ENCODE measurements around the gene ESRRG.

ESRRG gene

DNA sequence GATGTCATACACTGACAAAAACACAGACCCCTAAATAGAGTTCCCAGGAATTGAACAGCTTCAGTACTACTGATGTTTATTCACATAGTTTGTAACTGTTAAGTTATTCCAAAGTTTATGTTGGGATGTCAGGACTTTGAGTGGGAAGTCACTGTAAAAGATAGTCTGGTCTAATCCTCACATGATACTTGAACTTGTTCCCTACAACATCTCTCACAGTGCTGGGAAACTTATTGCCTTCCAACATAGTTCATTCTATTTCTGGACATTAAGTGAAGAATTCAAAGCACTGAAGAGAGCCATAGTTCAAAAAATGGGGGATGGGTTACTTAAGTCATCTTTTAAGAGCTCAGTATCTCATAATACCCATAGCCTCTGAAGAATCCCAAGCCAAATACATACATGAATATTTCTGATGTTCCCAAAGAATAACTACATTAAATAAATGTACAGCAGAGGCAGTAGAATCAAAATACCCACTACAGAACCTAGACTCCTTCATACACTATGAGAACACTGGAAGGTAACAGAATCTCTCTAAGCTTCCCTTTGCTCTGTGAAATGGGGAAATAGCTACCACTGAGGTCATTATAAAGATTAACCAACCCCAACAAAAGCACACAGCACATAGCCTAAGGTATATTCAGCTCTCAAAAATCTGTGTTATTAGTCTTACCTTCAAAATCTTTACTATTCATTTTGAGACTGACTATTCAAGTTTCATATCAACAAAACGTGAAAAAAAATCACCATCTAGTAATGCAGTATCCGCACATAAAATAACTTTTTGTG is 81.4 kb downstream of the ESRRG start:
- Histone ChIP-seq H3K9me3 (replicated peaks in 1 of 2; ENCODE audit: control insufficient read depth in 2 of 2, insufficient read depth in 1 of 2, low read depth in 1 of 2, low read length in 2 of 2) (no peaks in the 10 kb centered on the region), H2BK12ac (ENCODE audit: low read length) (no peak overlapping the region), H3K27ac (replicated peaks; ENCODE audit: low read length) (no peak overlapping the region)

DNA sequence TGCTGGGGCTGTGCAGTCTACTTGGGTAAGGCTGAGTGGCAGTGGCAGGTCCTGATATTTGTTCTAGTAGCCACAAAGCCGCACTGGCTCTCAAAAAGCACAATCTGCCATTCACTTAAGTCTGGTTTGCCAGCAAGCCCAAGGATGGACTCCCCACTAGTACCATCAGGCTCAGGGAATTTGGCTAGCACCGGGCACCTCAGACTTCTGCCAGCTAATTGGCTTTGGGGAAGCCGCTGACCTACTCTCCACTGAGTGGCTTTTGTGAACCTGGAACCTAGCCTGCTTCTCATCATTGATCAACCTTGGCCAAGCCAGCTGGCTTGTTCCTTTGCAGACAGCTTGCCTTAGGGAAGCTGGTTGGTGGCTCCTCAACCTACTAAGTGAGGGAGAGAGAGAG is 83.1 kb downstream of the ESRRG start:
- H3K14ac ChIP-seq (ENCODE audit: low read length) = no peak overlapping the region
- no peak overlapping the region for H3K9ac ChIP-seq (ENCODE audit: low read depth, low read length, poor library complexity)
- H3K9me3 ChIP-seq (replicated peaks in 1 of 2; ENCODE audit: control insufficient read depth in 2 of 2, insufficient read depth in 1 of 2, low read depth in 1 of 2, low read length in 2 of 2) = no peaks in the 10 kb centered on the region
- no peak overlapping the region for H2BK15ac ChIP-seq (ENCODE audit: low read length)
- no CpG with 5 or more reads among the region's 3 CpGs for WGBS, 2 donors (ENCODE audit: extremely low coverage in 2 of 2, insufficient read length in 2 of 2, insufficient replicate concordance in 1 of 2)
- H4K91ac ChIP-seq (ENCODE audit: low read depth, low read length, poor library complexity) = no peak overlapping the region
- no peak for DNase-seq (ENCODE audit: low spot score)
- no peak overlapping the region for H2BK5ac ChIP-seq (ENCODE audit: low read length)
- H2BK120ac ChIP-seq (ENCODE audit: low read depth, low read length) = peak overlapping the region; percentile 76
- H4K8ac ChIP-seq (ENCODE audit: low read depth, low read length) = no peak overlapping the region
- H3K4me1 ChIP-seq (ENCODE audit: control insufficient read depth in 2 of 2, insufficient read depth in 1 of 2, low read depth in 1 of 2, low read length in 2 of 2) = peaks cover 0 to 4% of the 10 kb centered on the region in 2 donors
- H2BK12ac ChIP-seq (ENCODE audit: low read length) = no peak overlapping the region
- no peak overlapping the region for H3K23ac ChIP-seq (ENCODE audit: low read depth, low read length, poor library complexity)
- H3K4me3 ChIP-seq (ENCODE audit: low read length in 2 of 2) = no peak overlapping the region
- H3K4me2 ChIP-seq (ENCODE audit: insufficient read depth, low read length, poor library complexity, severe bottlenecking) = no peak overlapping the region
- no peaks in the 10 kb centered on the region for H3K36me3 ChIP-seq (replicated peaks in 1 of 2; ENCODE audit: control insufficient read depth in 2 of 2, insufficient read depth in 2 of 2, low read length in 2 of 2)
- no peak overlapping the region for H2AK5ac ChIP-seq (ENCODE audit: low read depth, low read length)
- no peak overlapping the region for H2AFZ ChIP-seq (ENCODE audit: low read length)
- H3K27ac ChIP-seq (replicated peaks; ENCODE audit: low read length) = no peak overlapping the region
- H3K4ac ChIP-seq (ENCODE audit: low read length) = no peak overlapping the region
- no peak overlapping the region for H3K18ac ChIP-seq (ENCODE audit: low read length)
- no peaks in the 10 kb centered on the region for H3K79me1 ChIP-seq (ENCODE audit: low read depth, low read length)
- no peaks in the 10 kb centered on the region for H3K27me3 ChIP-seq (ENCODE audit: control insufficient read depth in 3 of 3, insufficient read depth in 3 of 3, low read depth in 1 of 3, low read length in 3 of 3)

More for the DNA sequence above, 81.4 kb downstream of the ESRRG start:
- Histone ChIP-seq H2BK120ac (ENCODE audit: low read depth, low read length) (no peak overlapping the region), H2AK5ac (ENCODE audit: low read depth, low read length) (no peak overlapping the region), H4K91ac (ENCODE audit: low read depth, low read length, poor library complexity) (no peak overlapping the region), H3K4me2 (ENCODE audit: insufficient read depth, low read length, poor library complexity, severe bottlenecking) (no peak overlapping the region), H3K36me3 (replicated peaks in 1 of 2; ENCODE audit: control insufficient read depth in 2 of 2, insufficient read depth in 2 of 2, low read length in 2 of 2) (no peaks in the 10 kb centered on the region), H3K18ac (ENCODE audit: low read length) (no peak overlapping the region), H2AFZ (ENCODE audit: low read length) (no peak overlapping the region), H3K4me1 (ENCODE audit: control insufficient read depth in 2 of 2, insufficient read depth in 1 of 2, low read depth in 1 of 2, low read length in 2 of 2) (no peaks in the 10 kb centered on the region), H2BK15ac (ENCODE audit: low read length) (no peak overlapping the region), H3K9ac (ENCODE audit: low read depth, low read length, poor library complexity) (no peak overlapping the region), H3K27me3 (ENCODE audit: control insufficient read depth in 3 of 3, insufficient read depth in 3 of 3, low read depth in 1 of 3, low read length in 3 of 3) (no peaks in the 10 kb centered on the region), H3K79me1 (ENCODE audit: low read depth, low read length) (no peaks in the 10 kb centered on the region), H4K8ac (ENCODE audit: low read depth, low read length) (no peak overlapping the region), H3K14ac (ENCODE audit: low read length) (no peak overlapping the region), H3K4ac (ENCODE audit: low read length) (no peak overlapping the region), H2BK5ac (ENCODE audit: low read length) (no peak overlapping the region), H3K4me3 (ENCODE audit: low read length in 2 of 2) (no peak overlapping the region), H3K23ac (ENCODE audit: low read depth, low read length, poor library complexity) (no peak overlapping the region)
- no CpG with 5 or more reads among the region's 2 CpGs for WGBS, 2 donors (ENCODE audit: extremely low coverage in 2 of 2, insufficient read length in 2 of 2, insufficient replicate concordance in 1 of 2)
- DNase-seq (ENCODE audit: low spot score) = no peak

- Histone ChIP-seq H3K4me1 (ENCODE audit: control insufficient read depth in 2 of 2, insufficient read depth in 1 of 2, low read depth in 1 of 2, low read length in 2 of 2) (peaks cover 10 to 15% of the 10 kb centered on the region in 2 donors), H2AFZ (ENCODE audit: low read length) (no peak overlapping the region), H2BK5ac (ENCODE audit: low read length) (no peak overlapping the region), H4K8ac (ENCODE audit: low read depth, low read length) (no peak overlapping the region), H3K36me3 (replicated peaks in 1 of 2; ENCODE audit: control insufficient read depth in 2 of 2, insufficient read depth in 2 of 2, low read length in 2 of 2) (peaks cover 0 to 2% of the 10 kb centered on the region in 2 donors), H2BK15ac (ENCODE audit: low read length) (no peak overlapping the region), H3K4me2 (ENCODE audit: insufficient read depth, low read length, poor library complexity, severe bottlenecking) (no peak overlapping the region), H3K18ac (ENCODE audit: low read length) (no peak overlapping the region), H3K14ac (ENCODE audit: low read length) (no peak overlapping the region), H3K79me1 (ENCODE audit: low read depth, low read length) (no peaks in the 10 kb centered on the region), H3K4me3 (ENCODE audit: low read length in 2 of 2) (no peak overlapping the region), H4K91ac (ENCODE audit: low read depth, low read length, poor library complexity) (no peak overlapping the region), H3K9me3 (replicated peaks in 1 of 2; ENCODE audit: control insufficient read depth in 2 of 2, insufficient read depth in 1 of 2, low read depth in 1 of 2, low read length in 2 of 2) (no peaks in the 10 kb centered on the region), H3K9ac (ENCODE audit: low read depth, low read length, poor library complexity) (no peak overlapping the region), H3K27me3 (ENCODE audit: control insufficient read depth in 3 of 3, insufficient read depth in 3 of 3, low read depth in 1 of 3, low read length in 3 of 3) (no peaks in the 10 kb centered on the region), H2BK12ac (ENCODE audit: low read length) (no peak overlapping the region), H3K27ac (replicated peaks; ENCODE audit: low read length) (no peak overlapping the region), H3K23ac (ENCODE audit: low read depth, low read length, poor library complexity) (no peak overlapping the region), H3K4ac (ENCODE audit: low read length) (no peak overlapping the region), H2BK120ac (ENCODE audit: low read depth, low read length) (no peak overlapping the region), H2AK5ac (ENCODE audit: low read depth, low read length) (no peak overlapping the region)
- no CpG with 5 or more reads among the region's 3 CpGs for WGBS, 2 donors (ENCODE audit: extremely low coverage in 2 of 2, insufficient read length in 2 of 2, insufficient replicate concordance in 1 of 2)
- peak; percentile 48 for DNase-seq (ENCODE audit: low spot score)
These were observed 90.2 kb downstream of the ESRRG start for GRCh38 chr1:216632980-216633379.

- Histone ChIP-seq H4K91ac (ENCODE audit: low read depth, low read length, poor library complexity) (no peak overlapping the region), H2BK5ac (ENCODE audit: low read length) (no peak overlapping the region), H2AFZ (ENCODE audit: low read length) (no peak overlapping the region), H3K4me1 (ENCODE audit: control insufficient read depth in 2 of 2, insufficient read depth in 1 of 2, low read depth in 1 of 2, low read length in 2 of 2) (peaks cover 6 to 15% of the 10 kb centered on the region in 2 donors), H3K4me2 (ENCODE audit: insufficient read depth, low read length, poor library complexity, severe bottlenecking) (no peak overlapping the region), H3K36me3 (replicated peaks in 1 of 2; ENCODE audit: control insufficient read depth in 2 of 2, insufficient read depth in 2 of 2, low read length in 2 of 2) (peaks cover 0 to 2% of the 10 kb centered on the region in 2 donors), H3K79me1 (ENCODE audit: low read depth, low read length) (no peaks in the 10 kb centered on the region), H3K18ac (ENCODE audit: low read length) (no peak overlapping the region), H3K4ac (ENCODE audit: low read length) (no peak overlapping the region), H3K14ac (ENCODE audit: low read length) (no peak overlapping the region), H2AK5ac (ENCODE audit: low read depth, low read length) (no peak overlapping the region), H2BK120ac (ENCODE audit: low read depth, low read length) (no peak overlapping the region), H3K27ac (replicated peaks; ENCODE audit: low read length) (no peak overlapping the region), H3K9me3 (replicated peaks in 1 of 2; ENCODE audit: control insufficient read depth in 2 of 2, insufficient read depth in 1 of 2, low read depth in 1 of 2, low read length in 2 of 2) (no peaks in the 10 kb centered on the region), H3K9ac (ENCODE audit: low read depth, low read length, poor library complexity) (no peak overlapping the region), H2BK12ac (ENCODE audit: low read length) (no peak overlapping the region), H3K4me3 (ENCODE audit: low read length in 2 of 2) (no peak overlapping the region), H3K23ac (ENCODE audit: low read depth, low read length, poor library complexity) (no peak overlapping the region), H2BK15ac (ENCODE audit: low read length) (no peak overlapping the region), H4K8ac (ENCODE audit: low read depth, low read length) (no peak overlapping the region), H3K27me3 (ENCODE audit: control insufficient read depth in 3 of 3, insufficient read depth in 3 of 3, low read depth in 1 of 3, low read length in 3 of 3) (no peaks in the 10 kb centered on the region)
- DNase-seq (ENCODE audit: low spot score) = no peak
- WGBS, 2 donors (ENCODE audit: extremely low coverage in 2 of 2, insufficient read length in 2 of 2, insufficient replicate concordance in 1 of 2) = no CpG with 5 or more reads among the region's 2 CpGs
These were observed 92.7 kb downstream of the ESRRG start for GRCh38 chr1:216630532-216630931.
